ENCODE data around the gene RHBDD2. TPM values are rescaled to one million over a fixed set of nuclear protein-coding genes. Genes with fewer than 3 reads are reported as not detected.

Gene RHBDD2
- polyA plus RNA-seq, 1 donor from 2014 or later = 76.4 TPM

GRCh38 chr7:75868153-75868552, 10.7 kb upstream of the RHBDD2 start:
- no peak overlapping the region for H3K4me3 ChIP-seq (ENCODE audit: low read length)
- no peaks in the 10 kb centered on the region for H3K9me2 ChIP-seq (ENCODE audit: insufficient read depth, low read length)
- no peaks in the 10 kb centered on the region for H3K9me3 ChIP-seq (ENCODE audit: low read length)
- H2AFZ ChIP-seq (ENCODE audit: low read depth, low read length) = no peak overlapping the region
- no peak overlapping the region for H3K27ac ChIP-seq (ENCODE audit: low read length)
- H3K79me2 ChIP-seq (replicated peaks; ENCODE audit: insufficient read depth, low read length) = no peaks in the 10 kb centered on the region
- no peaks in the 10 kb centered on the region for H3K36me3 ChIP-seq (ENCODE audit: insufficient read depth, low read length)
- H3K27me3 ChIP-seq (ENCODE audit: insufficient read depth, low read depth, low read length) = no peaks in the 10 kb centered on the region
- no peak for TF ChIP-seq REST (IDR thresholded peaks at IDR 0.05; ENCODE audit: borderline replicate concordance)
- no peak for TF ChIP-seq MXI1 (conservative IDR thresholded peaks at IDR 0.05; ENCODE audit: poor library complexity, severe bottlenecking)
- no peaks in the 10 kb centered on the region for H4K20me1 ChIP-seq (ENCODE audit: insufficient read depth)
- no peak overlapping the region for H3K9ac ChIP-seq (ENCODE audit: low read length)
- H3F3A ChIP-seq (ENCODE audit: insufficient read depth, low read length, poor library complexity, severe bottlenecking) = no peaks in the 10 kb centered on the region
- H3K4me2 ChIP-seq (ENCODE audit: low read length) = no peak overlapping the region

- no peaks in the 10 kb centered on the region for H3K9me3 ChIP-seq (ENCODE audit: low read length)
- H2AFZ ChIP-seq (ENCODE audit: low read depth, low read length) = no peak overlapping the region
- H4K20me1 ChIP-seq (ENCODE audit: insufficient read depth) = no peaks in the 10 kb centered on the region
- no peaks in the 10 kb centered on the region for H3F3A ChIP-seq (ENCODE audit: insufficient read depth, low read length, poor library complexity, severe bottlenecking)
- no peaks in the 10 kb centered on the region for H3K36me3 ChIP-seq (ENCODE audit: insufficient read depth, low read length)
- H3K9me2 ChIP-seq (ENCODE audit: insufficient read depth, low read length) = no peaks in the 10 kb centered on the region
- no peak overlapping the region for H3K9ac ChIP-seq (ENCODE audit: low read length)
- TF ChIP-seq EZH2 (IDR thresholded peaks at IDR 0.05; ENCODE audit: borderline replicate concordance, insufficient read depth, low read length, poor library complexity, severe bottlenecking) (no peak), SMC3 (conservative IDR thresholded peaks at IDR 0.05; ENCODE audit: poor library complexity) (no peak), MXI1 (conservative IDR thresholded peaks at IDR 0.05; ENCODE audit: poor library complexity, severe bottlenecking) (no peak), TAF1 (IDR thresholded peaks at IDR 0.05; ENCODE audit: low read depth) (no peak), CTCF (IDR thresholded peaks at IDR 0.05; ENCODE audit: poor library complexity, severe bottlenecking) (no peak), POLR2AphosphoS5 (IDR thresholded peaks at IDR 0.05) (no peak), RAD21 (conservative IDR thresholded peaks at IDR 0.05) (no peak), REST (IDR thresholded peaks at IDR 0.05; ENCODE audit: borderline replicate concordance) (no peak), EP300 (conservative IDR thresholded peaks at IDR 0.05; ENCODE audit: poor library complexity, severe bottlenecking) (no peak)
- H3K27me3 ChIP-seq (ENCODE audit: insufficient read depth, low read depth, low read length) = no peaks in the 10 kb centered on the region
- no peaks in the 10 kb centered on the region for H3K79me2 ChIP-seq (replicated peaks; ENCODE audit: insufficient read depth, low read length)
- H3K4me2 ChIP-seq (ENCODE audit: low read length) = no peak overlapping the region
- H3K4me3 ChIP-seq (ENCODE audit: low read length) = no peak overlapping the region
- H3K27ac ChIP-seq (ENCODE audit: low read length) = no peak overlapping the region
These were observed 9.0 kb upstream of the RHBDD2 start for GRCh38 chr7:75869776-75870379.
